Prostate gland (tissue), 2 donors: ENCODE measurements around the gene H19. TPM values are rescaled to one million over a fixed set of nuclear protein-coding genes. Genes with fewer than 3 reads are reported as not detected.

ENCODE experiments used
- DNase-seq: peaks from one replicate; pipeline ENCODE4 v3.0.0-alpha.2; 2019; ENCODE audit warnings: low spot score
- H3K27ac ChIP-seq, 2 donors: fragments of 200-600 bp; sonication (generic); 2 replicates each; pipeline ENCODE4 v1.5.1; 2017 to 2019
- H3K27me3 ChIP-seq: fragments of 200-600 bp; sonication (generic); replicated peaks from 2 replicates; pipeline ENCODE4 v1.5.1; 2019; ENCODE audit not compliant: insufficient read depth
- H3K36me3 ChIP-seq, 2 donors: fragments of 200-600 bp; sonication (generic); 1 replicate in 1 of 2; 2 replicates in 1 of 2; pipeline versions ENCODE4 v1.5.1 to v1.8.1; 2017 to 2019
- H3K4me1 ChIP-seq: fragments of 200-600 bp; sonication (generic); replicated peaks from 2 replicates; pipeline ENCODE4 v1.5.1; 2019
- H3K4me3 ChIP-seq, 2 donors: fragments of 200-600 bp; sonication (generic); 2 replicates each; pipeline ENCODE4 v1.5.1; 2017 to 2019
- H3K9me3 ChIP-seq: fragments of 200-600 bp; sonication (generic); 2 replicates; pipeline ENCODE4 v1.5.1; 2017
- POLR2A ChIP-seq: fragments of 450-650 bp; IDR thresholded peaks from one replicate; pipeline ENCODE4 v1.6.1; 2016; ENCODE audit warnings: antibody characterized with exemption, mild to moderate bottlenecking
- POLR2AphosphoS5 ChIP-seq: sonication (generic); formaldehyde crosslinking; IDR thresholded peaks from one replicate; pipeline ENCODE4 v1.6.1; 2017; ENCODE audit warnings: antibody characterized with exemption
- WGBS: methylation state at CpG from one replicate; pipeline ENCODE4 v1.1.5; 2018; 5-methylcytosine and 5-hydroxymethylcytosine counted together
- intact Hi-C: fragments of 100-400 bp; cut with DNase I; formaldehyde crosslinking; loops from one replicate; pipeline ENCODE4 v1.14.2; 2022
- total RNA-seq, 2 donors: library from RNA; depleted of rRNA; stranded (reverse); fragments of >200 nt; gene quantifications; one replicate each; pipeline ENCODE4 v1.1.0, GENCODE V29; 2016
- TF ChIP-seq, protein P1 (sequence below), 4 experiments: fragments of 200-600 bp in 2 of 4; fragments of 450-650 bp in 2 of 4; sonication (generic) in 2 of 4; IDR thresholded peaks; 1 replicate in 3 of 4; 2 replicates in 1 of 4; pipeline ENCODE4 v1.5.1; 2016 to 2019; ENCODE audit warnings: antibody characterized with exemption in 4 of 4, mild to moderate bottlenecking in 2 of 4, moderate library complexity in 2 of 4

H19 gene
- total RNA-seq, 2 donors from 2014 or later = 126 to 163 TPM

DNA sequence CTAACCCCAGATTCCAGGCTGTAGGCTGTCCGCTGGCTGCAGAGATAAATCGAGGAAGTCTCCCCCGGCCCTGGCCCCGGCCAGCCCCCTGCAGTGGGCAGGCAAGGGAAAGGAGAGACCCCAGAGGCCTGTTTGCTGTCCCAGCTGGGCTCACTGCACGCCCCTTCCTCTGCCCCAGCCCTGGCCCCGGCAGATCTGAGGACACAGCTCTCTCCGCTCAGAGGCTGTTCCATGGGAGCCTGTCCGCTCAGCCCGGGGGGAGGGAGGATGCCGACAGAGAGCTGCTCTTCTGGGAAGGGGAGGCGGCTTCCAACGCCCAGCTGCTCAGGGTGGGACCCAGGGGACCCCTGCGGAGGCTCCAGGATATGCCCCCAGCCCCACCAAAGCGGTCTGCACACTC is 37.7 kb upstream of the H19 start:
- Histone ChIP-seq H3K36me3 (no peaks in the 10 kb centered on the region), H3K27ac (no peak overlapping the region), H3K4me3 (no peak overlapping the region), H3K4me1 (no peaks in the 10 kb centered on the region), H3K9me3 (no peaks in the 10 kb centered on the region), H3K27me3 (no peaks in the 10 kb centered on the region)
- TF ChIP-seq POLR2AphosphoS5 = no peak
- TF ChIP-seq, protein P1, sequence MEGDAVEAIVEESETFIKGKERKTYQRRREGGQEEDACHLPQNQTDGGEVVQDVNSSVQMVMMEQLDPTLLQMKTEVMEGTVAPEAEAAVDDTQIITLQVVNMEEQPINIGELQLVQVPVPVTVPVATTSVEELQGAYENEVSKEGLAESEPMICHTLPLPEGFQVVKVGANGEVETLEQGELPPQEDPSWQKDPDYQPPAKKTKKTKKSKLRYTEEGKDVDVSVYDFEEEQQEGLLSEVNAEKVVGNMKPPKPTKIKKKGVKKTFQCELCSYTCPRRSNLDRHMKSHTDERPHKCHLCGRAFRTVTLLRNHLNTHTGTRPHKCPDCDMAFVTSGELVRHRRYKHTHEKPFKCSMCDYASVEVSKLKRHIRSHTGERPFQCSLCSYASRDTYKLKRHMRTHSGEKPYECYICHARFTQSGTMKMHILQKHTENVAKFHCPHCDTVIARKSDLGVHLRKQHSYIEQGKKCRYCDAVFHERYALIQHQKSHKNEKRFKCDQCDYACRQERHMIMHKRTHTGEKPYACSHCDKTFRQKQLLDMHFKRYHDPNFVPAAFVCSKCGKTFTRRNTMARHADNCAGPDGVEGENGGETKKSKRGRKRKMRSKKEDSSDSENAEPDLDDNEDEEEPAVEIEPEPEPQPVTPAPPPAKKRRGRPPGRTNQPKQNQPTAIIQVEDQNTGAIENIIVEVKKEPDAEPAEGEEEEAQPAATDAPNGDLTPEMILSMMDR (IDR thresholded peaks at IDR 0.05) = no peak
- no peak for TF ChIP-seq POLR2A
- no CpG with 5 or more reads among the region's 14 CpGs for WGBS
- intact Hi-C loops = no loop called here
- DNase-seq = no peak

DNA sequence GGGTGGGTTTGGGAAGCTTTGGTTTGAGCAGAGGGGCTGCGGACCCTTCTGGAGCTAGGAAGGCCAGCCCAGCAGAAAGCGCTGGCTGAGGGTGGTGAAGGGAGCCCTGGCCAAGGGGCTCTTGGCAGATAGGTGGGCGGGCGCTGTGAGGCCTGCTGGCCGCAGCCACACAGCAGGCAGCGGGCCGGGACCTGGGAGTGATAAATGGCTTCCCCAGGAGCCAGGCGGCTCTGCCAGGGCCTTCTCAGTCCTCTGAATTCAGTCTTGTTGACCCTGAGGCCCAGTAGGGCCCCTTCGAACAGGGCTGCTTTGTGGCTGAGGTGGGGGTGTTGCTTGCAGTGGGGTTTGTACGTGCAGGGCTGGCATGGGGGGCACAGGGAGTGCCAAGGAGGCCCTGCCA is 33.4 kb upstream of the H19 start:
- no CpG with 5 or more reads among the region's 10 CpGs for WGBS
- no peak overlapping the region for H3K27ac ChIP-seq
- H3K4me1 ChIP-seq = no peaks in the 10 kb centered on the region
- intact Hi-C loops = no loop called here
- TF ChIP-seq, protein P1 (IDR thresholded peaks at IDR 0.05) = no peak
- TF ChIP-seq POLR2AphosphoS5 (no peak), POLR2A (no peak)
- no peaks in the 10 kb centered on the region for H3K27me3 ChIP-seq
- H3K36me3 ChIP-seq = no peaks in the 10 kb centered on the region
- no peaks in the 10 kb centered on the region for H3K9me3 ChIP-seq
- no peak overlapping the region for H3K4me3 ChIP-seq
- no peak for DNase-seq

- no CpG with 5 or more reads among the region's 15 CpGs for WGBS
- TF ChIP-seq POLR2A (no peak), POLR2AphosphoS5 (no peak)
- TF ChIP-seq, protein P1 (IDR thresholded peaks at IDR 0.05) = no peak
- Histone ChIP-seq H3K4me3 (no peak overlapping the region), H3K36me3 (no peaks in the 10 kb centered on the region), H3K27ac (no peak overlapping the region), H3K27me3 (no peaks in the 10 kb centered on the region), H3K9me3 (no peaks in the 10 kb centered on the region), H3K4me1 (no peaks in the 10 kb centered on the region)
- intact Hi-C loops = no loop called here
- DNase-seq = no peak
These were observed 30.1 kb upstream of the H19 start for GRCh38 chr11:2027708-2028107.

GRCh38 chr11:2015025-2015424 is 17.4 kb upstream of the H19 start:
- intact Hi-C loops = no loop called here
- no peak for TF ChIP-seq POLR2AphosphoS5
- Histone ChIP-seq H3K4me3 (no peak overlapping the region), H3K36me3 (no peaks in the 10 kb centered on the region), H3K4me1 (no peaks in the 10 kb centered on the region), H3K27me3 (no peaks in the 10 kb centered on the region), H3K27ac (no peak overlapping the region), H3K9me3 (no peaks in the 10 kb centered on the region)
- DNase-seq = no peak
- no CpG with 5 or more reads among the region's 14 CpGs for WGBS

GRCh38 chr11:2012440-2012839 is 14.8 kb upstream of the H19 start:
- TF ChIP-seq, protein P1 (IDR thresholded peaks at IDR 0.05) = no peak
- TF ChIP-seq POLR2AphosphoS5 = no peak
- no peak for TF ChIP-seq POLR2A
- Histone ChIP-seq H3K36me3 (no peaks in the 10 kb centered on the region), H3K4me1 (no peaks in the 10 kb centered on the region), H3K27me3 (no peaks in the 10 kb centered on the region), H3K4me3 (no peak overlapping the region), H3K9me3 (no peaks in the 10 kb centered on the region), H3K27ac (no peak overlapping the region)
- intact Hi-C loops = no loop called here
- no CpG with 5 or more reads among the region's 25 CpGs for WGBS
- DNase-seq = no peak
